Coronary artery (tissue), 2 donors: ENCODE measurements around the gene TMEM54.
A peak's percentile ranks its signal among the peaks of the same experiment; 100 is the strongest.

Experiments
- DNase-seq: peaks from one replicate; pipeline ENCODE4 v3.0.0-alpha.2; 2017; ENCODE audit warnings: low spot score
- H3K27ac ChIP-seq, 2 donors: fragments of 200-600 bp; sonication (generic); one replicate each; pipeline ENCODE4 v1.5.1; 2016 to 2019
- H3K4me3 ChIP-seq: fragments of 200-600 bp; sonication (generic); 2 replicates; pipeline ENCODE4 v1.5.1; 2016; ENCODE audit warnings: mild to moderate bottlenecking, moderate library complexity
- TF ChIP-seq, protein P1 (sequence below): fragments of 200-600 bp; sonication (generic); IDR thresholded peaks from one replicate; pipeline ENCODE4 v1.5.1; 2019; ENCODE audit warnings: antibody characterized with exemption

TMEM54 gene, protein sequence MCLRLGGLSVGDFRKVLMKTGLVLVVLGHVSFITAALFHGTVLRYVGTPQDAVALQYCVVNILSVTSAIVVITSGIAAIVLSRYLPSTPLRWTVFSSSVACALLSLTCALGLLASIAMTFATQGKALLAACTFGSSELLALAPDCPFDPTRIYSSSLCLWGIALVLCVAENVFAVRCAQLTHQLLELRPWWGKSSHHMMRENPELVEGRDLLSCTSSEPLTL

GRCh38 chr1:32900956-32901822 lies at the start of gene TMEM54:
TSS of gene TMEM54 (minus strand) at chr1:32901389. CDS start at chr1:32901238, 151 bp downstream.
- no peak within 1 kb of the TSS for H3K27ac ChIP-seq
- TF ChIP-seq, protein P1, sequence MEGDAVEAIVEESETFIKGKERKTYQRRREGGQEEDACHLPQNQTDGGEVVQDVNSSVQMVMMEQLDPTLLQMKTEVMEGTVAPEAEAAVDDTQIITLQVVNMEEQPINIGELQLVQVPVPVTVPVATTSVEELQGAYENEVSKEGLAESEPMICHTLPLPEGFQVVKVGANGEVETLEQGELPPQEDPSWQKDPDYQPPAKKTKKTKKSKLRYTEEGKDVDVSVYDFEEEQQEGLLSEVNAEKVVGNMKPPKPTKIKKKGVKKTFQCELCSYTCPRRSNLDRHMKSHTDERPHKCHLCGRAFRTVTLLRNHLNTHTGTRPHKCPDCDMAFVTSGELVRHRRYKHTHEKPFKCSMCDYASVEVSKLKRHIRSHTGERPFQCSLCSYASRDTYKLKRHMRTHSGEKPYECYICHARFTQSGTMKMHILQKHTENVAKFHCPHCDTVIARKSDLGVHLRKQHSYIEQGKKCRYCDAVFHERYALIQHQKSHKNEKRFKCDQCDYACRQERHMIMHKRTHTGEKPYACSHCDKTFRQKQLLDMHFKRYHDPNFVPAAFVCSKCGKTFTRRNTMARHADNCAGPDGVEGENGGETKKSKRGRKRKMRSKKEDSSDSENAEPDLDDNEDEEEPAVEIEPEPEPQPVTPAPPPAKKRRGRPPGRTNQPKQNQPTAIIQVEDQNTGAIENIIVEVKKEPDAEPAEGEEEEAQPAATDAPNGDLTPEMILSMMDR = no peak
- no peak for DNase-seq
- H3K4me3 ChIP-seq = peak within 1 kb of the TSS; percentile 78

GRCh38 chr1:32949519-32949918 lies 48.3 kb upstream of the TMEM54 start:
- H3K4me3 ChIP-seq = no peak overlapping the region
- peak overlapping the region in 1 of 2 donors; percentile 50 for H3K27ac ChIP-seq
- no peak for DNase-seq
- TF ChIP-seq, protein P1 = no peak

- Histone ChIP-seq H3K27ac (peak overlapping the region; percentile 21 to 50), H3K4me3 (no peak overlapping the region)
- DNase-seq = no peak
- TF ChIP-seq, protein P1 = no peak
These were observed 47.7 kb upstream of the TMEM54 start for GRCh38 chr1:32948905-32949304.

DNA sequence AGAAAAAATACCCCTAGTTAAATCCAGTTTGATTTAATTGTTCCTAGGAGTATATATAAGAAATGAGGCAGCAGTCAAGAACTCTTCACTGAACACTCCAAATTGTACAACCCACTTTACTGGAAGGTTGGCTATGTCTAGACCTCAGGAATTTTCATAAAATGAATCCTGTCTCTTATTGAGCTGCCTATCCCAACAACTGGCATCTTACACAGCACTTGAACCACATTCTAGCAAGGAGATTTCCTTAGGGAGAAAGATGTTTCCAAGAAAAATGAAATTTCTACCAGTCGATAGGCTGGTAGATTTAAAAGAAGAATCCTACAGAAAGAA lies 47.2 kb upstream of the TMEM54 start:
- no peak for DNase-seq
- H3K27ac ChIP-seq = peak overlapping the region; percentile 13 to 50
- H3K4me3 ChIP-seq = no peak overlapping the region
- TF ChIP-seq, protein P1 = no peak

- Histone ChIP-seq H3K27ac (peak overlapping the region; percentile 13 to 50), H3K4me3 (no peak overlapping the region)
- TF ChIP-seq, protein P1 = no peak
- DNase-seq = no peak
These were observed 46.6 kb upstream of the TMEM54 start for GRCh38 chr1:32947669-32948389.

GRCh38 chr1:32946413-32946812 lies 45.2 kb upstream of the TMEM54 start:
- no peak overlapping the region for H3K4me3 ChIP-seq
- peak overlapping the region; percentile 54 to 68 for H3K27ac ChIP-seq
- TF ChIP-seq, protein P1 = no peak
- DNase-seq = no peak
